Measurements from ENCODE around the gene STARD5.

Gene STARD5

GRCh38 chr15:81271761-81272644 lies 51.9 kb downstream of the STARD5 start:
- no peak for DNase-seq

GRCh38 chr15:81270781-81271491 lies 53.0 kb downstream of the STARD5 start:
- no peak for DNase-seq

GRCh38 chr15:81270188-81270587 lies 53.8 kb downstream of the STARD5 start:
- DNase-seq = no peak

- no peak for DNase-seq
These were observed 54.9 kb downstream of the STARD5 start for GRCh38 chr15:81268881-81269601.

GRCh38 chr15:81268340-81268739 lies 55.6 kb downstream of the STARD5 start:
- DNase-seq = no peak

- peak; percentile 89 for DNase-seq
These were observed 57.8 kb downstream of the STARD5 start for GRCh38 chr15:81265944-81266775.

- DNase-seq = no peak
These were observed 58.5 kb downstream of the STARD5 start for GRCh38 chr15:81265256-81265943.

GRCh38 chr15:81264072-81264857 lies 59.7 kb downstream of the STARD5 start:
- DNase-seq = no peak

GRCh38 chr15:81263477-81263876 lies 60.5 kb downstream of the STARD5 start:
- no peak for DNase-seq

GRCh38 chr15:81261172-81261811 lies 62.6 kb downstream of the STARD5 start:
- DNase-seq = no peak

GRCh38 chr15:81259760-81260298 lies 64.1 kb downstream of the STARD5 start:
- DNase-seq = no peak
